Colon (tissue), 2 donors: Measurements from ENCODE around the gene LMTK2.
"Not testable (repeated sequence)": the region's sequence is repeated elsewhere in the genome, so short reads cannot be mapped to it uniquely, and the experiment has no call there.

Source experiments
- FAIRE-seq: peaks from 2 replicates; lab custom pipeline; 2012; peaks lifted over from hg19 to GRCh38; lab: Jason Lieb, UNC
- donor health status: control.
- donor health status: control.

LMTK2 gene

GRCh38 chr7:98105942-98106544 is 619 bp upstream of the LMTK2 start:
- no peak for FAIRE-seq

- no peak for FAIRE-seq
Measured at GRCh38 chr7:98107313-98107721, 655 bp downstream of the LMTK2 start.

- no peak for FAIRE-seq
Measured at GRCh38 chr7:98110249-98111022, 3.8 kb downstream of the LMTK2 start.

- no peak for FAIRE-seq
Measured at GRCh38 chr7:98112077-98112476, 5.4 kb downstream of the LMTK2 start.

GRCh38 chr7:98115746-98116525 is 9.3 kb downstream of the LMTK2 start:
- FAIRE-seq = no peak

GRCh38 chr7:98116656-98117461 is 10.2 kb downstream of the LMTK2 start:
- no peak for FAIRE-seq

GRCh38 chr7:98119256-98119918 is 12.7 kb downstream of the LMTK2 start:
- no peak for FAIRE-seq

GRCh38 chr7:98120559-98120958 is 13.9 kb downstream of the LMTK2 start:
- no peak for FAIRE-seq

- not testable (repeated sequence) for FAIRE-seq
Measured at GRCh38 chr7:98121388-98121787, 14.7 kb downstream of the LMTK2 start.

- no peak for FAIRE-seq
Measured at GRCh38 chr7:98123365-98123696, 16.7 kb downstream of the LMTK2 start.

GRCh38 chr7:98125759-98126158 is 19.1 kb downstream of the LMTK2 start:
- FAIRE-seq = no peak

GRCh38 chr7:98126311-98127142 is 19.9 kb downstream of the LMTK2 start:
- no peak for FAIRE-seq

- FAIRE-seq = no peak
Measured at GRCh38 chr7:98128346-98128745, 21.7 kb downstream of the LMTK2 start.

GRCh38 chr7:98130959-98131358 is 24.3 kb downstream of the LMTK2 start:
- no peak for FAIRE-seq

GRCh38 chr7:98133181-98133580 is 26.5 kb downstream of the LMTK2 start:
- FAIRE-seq = no peak

- no peak for FAIRE-seq
Measured at GRCh38 chr7:98133621-98134303, 27.1 kb downstream of the LMTK2 start.

GRCh38 chr7:98134420-98135228 is 28.0 kb downstream of the LMTK2 start:
- FAIRE-seq = no peak

- no peak for FAIRE-seq
Measured at GRCh38 chr7:98135984-98136383, 29.3 kb downstream of the LMTK2 start.

- no peak for FAIRE-seq
Measured at GRCh38 chr7:98136423-98136822, 29.8 kb downstream of the LMTK2 start.
